GM12801 (cell line): Measurements from ENCODE around the gene HRH3.

Experiments used
- CTCF ChIP-seq: IDR thresholded peaks from one replicate; pipeline ENCODE4 v1.5.1; 2011; ENCODE audit warnings: control low read depth; ENCODE audit not compliant: insufficient read length; ENCODE audit errors: extremely low read depth

HRH3 gene

GRCh38 chr20:62211769-62212288 is 8.2 kb downstream of the HRH3 start:
- TF ChIP-seq CTCF = no peak

- no peak for TF ChIP-seq CTCF
Observed at GRCh38 chr20:62211216-62211615, 8.9 kb downstream of the HRH3 start.

GRCh38 chr20:62210496-62210855 is 9.6 kb downstream of the HRH3 start:
- no peak for TF ChIP-seq CTCF

- no peak for TF ChIP-seq CTCF
Observed at GRCh38 chr20:62209850-62210495, 10.1 kb downstream of the HRH3 start.

- TF ChIP-seq CTCF = no peak
Observed at GRCh38 chr20:62208795-62209755, 11.0 kb downstream of the HRH3 start.

GRCh38 chr20:62208061-62208794 is 11.8 kb downstream of the HRH3 start:
- no peak for TF ChIP-seq CTCF

GRCh38 chr20:62206388-62206775 is 13.7 kb downstream of the HRH3 start:
- no peak for TF ChIP-seq CTCF
